DND-41 (cell line): Measurements from ENCODE around the gene FBXW2.
A peak's percentile ranks its signal among the peaks of the same experiment; 100 is the strongest.

ENCODE experiments used
- ATAC-seq: fragments of 200-7000 bp; cut with Tn5 transposase; 3 replicates; pipeline ENCODE4 v1.9.1; 2021; ENCODE audit warnings: low read depth; ENCODE audit not compliant: insufficient read depth
- DNase-seq: peaks from one replicate; pipeline ENCODE4 v3.0.0-alpha.2; 2020
- H2AFZ ChIP-seq: 2 replicates; pipeline ENCODE4 v1.6.0; 2012; ENCODE audit warnings: low read depth, low read length
- H3K27ac ChIP-seq: 2 replicates; pipeline ENCODE4 v1.5.1; 2012; ENCODE audit warnings: low read length, inconsistent platforms
- H3K27me3 ChIP-seq: fragments of 200-600 bp; sonication (generic); 2 replicates; pipeline ENCODE4 v1.6.0; 2012; ENCODE audit warnings: low read length, mild to moderate bottlenecking, inconsistent platforms; ENCODE audit not compliant: insufficient read depth, poor library complexity
- H3K36me3 ChIP-seq: 2 replicates; pipeline ENCODE4 v1.5.1; 2012; ENCODE audit warnings: low read length, inconsistent platforms; ENCODE audit not compliant: insufficient read depth
- H3K4me1 ChIP-seq: 2 replicates; pipeline ENCODE4 v1.5.1; 2012; ENCODE audit warnings: mild to moderate bottlenecking, low read length; ENCODE audit not compliant: insufficient read depth
- H3K4me2 ChIP-seq: 2 replicates; pipeline ENCODE4 v1.6.0; 2012; ENCODE audit warnings: mild to moderate bottlenecking, moderate library complexity, low read length, inconsistent platforms; ENCODE audit not compliant: insufficient read depth
- H3K4me3 ChIP-seq, 2 experiments: fragments of 200-600 bp in 1 of 2; shearing (Covaris generic) in 1 of 2; 2 replicates each; pipeline ENCODE4 v1.5.1; 2012 to 2016; ENCODE audit warnings: inconsistent platforms in 2 of 2, low read length in 2 of 2, mild to moderate bottlenecking in 2 of 2, low read depth in 1 of 2, moderate library complexity in 1 of 2
- H3K79me2 ChIP-seq: 2 replicates; pipeline ENCODE4 v1.6.0; 2012; ENCODE audit warnings: low read length, inconsistent platforms; ENCODE audit not compliant: insufficient read depth
- H3K9ac ChIP-seq: 2 replicates; pipeline ENCODE4 v1.6.0; 2012; ENCODE audit warnings: low read depth, mild to moderate bottlenecking, inconsistent platforms, low read length, moderate library complexity
- H3K9me3 ChIP-seq: 2 replicates; pipeline ENCODE4 v1.5.1; 2012; ENCODE audit warnings: low read length, moderate library complexity, mild to moderate bottlenecking, inconsistent platforms; ENCODE audit not compliant: insufficient read depth, severe bottlenecking
- H4K20me1 ChIP-seq: 2 replicates; pipeline ENCODE4 v1.6.0; 2012; ENCODE audit warnings: low read length; ENCODE audit not compliant: insufficient read depth
- EZH2 ChIP-seq: IDR thresholded peaks from 3 replicates; pipeline ENCODE4 v1.6.1; 2012; ENCODE audit warnings: borderline replicate concordance, low read depth, mild to moderate bottlenecking, moderate library complexity, low read length, inconsistent platforms; ENCODE audit not compliant: severe bottlenecking
- TF ChIP-seq, protein P1 (sequence below): IDR thresholded peaks from 2 replicates; pipeline ENCODE4 v1.5.1; 2012; ENCODE audit warnings: borderline replicate concordance, low read length, moderate library complexity, mild to moderate bottlenecking; ENCODE audit not compliant: poor library complexity, severe bottlenecking; ENCODE audit errors: extremely low read depth

Gene FBXW2

DNA sequence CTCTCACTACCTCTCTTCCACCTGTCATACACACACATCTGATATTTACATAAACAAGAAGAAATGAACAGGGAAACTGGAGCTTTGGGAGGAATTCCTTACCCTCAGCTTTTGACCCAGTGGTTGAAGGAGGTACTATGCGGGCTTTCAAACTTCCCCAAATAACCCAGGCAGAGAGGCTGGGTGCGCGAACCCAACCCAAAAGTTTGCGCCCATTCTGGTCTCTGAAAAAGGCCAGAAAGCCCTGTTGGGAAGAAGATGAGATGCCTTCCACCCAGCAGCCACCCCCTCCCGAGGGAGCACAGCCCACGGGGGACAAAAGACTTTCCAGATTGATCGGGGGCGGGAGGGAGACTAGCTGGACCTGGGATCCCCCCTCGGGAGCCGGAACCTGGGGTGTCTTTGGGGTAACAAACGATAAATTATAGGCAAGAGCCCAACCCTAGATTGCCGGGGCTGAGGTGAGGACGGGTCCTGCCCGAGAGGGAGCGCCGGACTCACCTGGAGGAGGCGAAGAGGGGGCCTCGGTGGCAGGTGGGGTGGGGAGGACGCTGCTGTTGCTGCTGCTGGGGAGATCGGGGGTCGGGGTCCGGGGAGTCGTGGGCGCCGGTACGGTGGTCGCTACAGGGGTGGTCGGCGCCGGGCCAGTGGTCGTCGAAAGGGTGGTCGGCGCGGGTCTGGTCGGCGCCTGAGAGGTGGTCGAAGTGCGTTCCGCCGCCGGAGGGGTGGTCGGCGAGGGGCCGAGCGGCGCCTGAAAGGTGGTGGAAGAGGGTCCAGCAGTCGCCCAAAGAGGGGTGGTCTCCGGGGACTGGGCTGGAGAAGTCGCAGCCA, 79.7 kb downstream of the FBXW2 start:
- peak overlapping the region; percentile 61 for H3K27ac ChIP-seq
- H3K4me2 ChIP-seq, result peak overlapping the region; percentile 77
- no peaks in the 10 kb centered on the region for H4K20me1 ChIP-seq
- H2AFZ ChIP-seq, result peak overlapping the region; percentile 79
- H3K27me3 ChIP-seq, result no peaks in the 10 kb centered on the region
- no peaks in the 10 kb centered on the region for H3K9me3 ChIP-seq
- peaks cover 57% of the 10 kb centered on the region for H3K79me2 ChIP-seq
- peak overlapping the region; percentile 92 for H3K9ac ChIP-seq
- DNase-seq (peak; percentile 13), ATAC-seq (no peak)
- H3K36me3 ChIP-seq, result no peaks in the 10 kb centered on the region; the same call in 1 of the 2 replicates
- no peak for TF ChIP-seq EZH2
- TF ChIP-seq, protein P1, sequence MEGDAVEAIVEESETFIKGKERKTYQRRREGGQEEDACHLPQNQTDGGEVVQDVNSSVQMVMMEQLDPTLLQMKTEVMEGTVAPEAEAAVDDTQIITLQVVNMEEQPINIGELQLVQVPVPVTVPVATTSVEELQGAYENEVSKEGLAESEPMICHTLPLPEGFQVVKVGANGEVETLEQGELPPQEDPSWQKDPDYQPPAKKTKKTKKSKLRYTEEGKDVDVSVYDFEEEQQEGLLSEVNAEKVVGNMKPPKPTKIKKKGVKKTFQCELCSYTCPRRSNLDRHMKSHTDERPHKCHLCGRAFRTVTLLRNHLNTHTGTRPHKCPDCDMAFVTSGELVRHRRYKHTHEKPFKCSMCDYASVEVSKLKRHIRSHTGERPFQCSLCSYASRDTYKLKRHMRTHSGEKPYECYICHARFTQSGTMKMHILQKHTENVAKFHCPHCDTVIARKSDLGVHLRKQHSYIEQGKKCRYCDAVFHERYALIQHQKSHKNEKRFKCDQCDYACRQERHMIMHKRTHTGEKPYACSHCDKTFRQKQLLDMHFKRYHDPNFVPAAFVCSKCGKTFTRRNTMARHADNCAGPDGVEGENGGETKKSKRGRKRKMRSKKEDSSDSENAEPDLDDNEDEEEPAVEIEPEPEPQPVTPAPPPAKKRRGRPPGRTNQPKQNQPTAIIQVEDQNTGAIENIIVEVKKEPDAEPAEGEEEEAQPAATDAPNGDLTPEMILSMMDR, result no peak
- peak overlapping the region; percentile 75 to 93; a peak in 3 of 4 replicates for H3K4me3 ChIP-seq
- H3K4me1 ChIP-seq, result peaks cover 53% of the 10 kb centered on the region

DNA sequence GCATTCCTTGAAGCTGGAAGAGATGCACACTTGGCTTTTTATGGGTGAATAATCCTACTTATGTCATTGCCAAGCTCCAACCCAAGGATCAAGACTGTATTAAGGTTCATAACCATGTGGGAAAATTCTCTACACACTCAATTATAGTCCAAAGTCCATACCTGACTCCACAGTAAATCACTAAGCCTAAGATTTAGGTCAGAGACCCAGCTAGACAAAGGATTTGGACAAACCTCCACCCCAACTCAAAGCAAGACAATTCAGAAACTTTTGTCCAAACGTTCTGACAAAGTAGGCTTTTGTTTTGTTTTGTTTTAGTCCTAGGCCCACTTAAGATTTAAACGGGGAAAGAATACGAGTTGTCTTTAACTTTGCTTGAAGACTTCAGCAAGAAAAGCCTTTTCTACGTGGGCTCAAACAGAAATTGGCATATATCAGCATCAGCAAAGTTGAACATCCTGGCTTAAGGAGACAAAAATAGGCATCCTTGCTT, 80.6 kb downstream of the FBXW2 start:
- Histone ChIP-seq H3K4me3 (peak overlapping the region; percentile 75 to 93; a peak in 3 of 4 replicates), H2AFZ (no peak overlapping the region), H4K20me1 (no peaks in the 10 kb centered on the region), H3K4me2 (peak overlapping the region; percentile 77), H3K27ac (peak overlapping the region; percentile 62), H3K36me3 (no peaks in the 10 kb centered on the region; the same call in 1 of the 2 replicates), H3K79me2 (peaks cover 66% of the 10 kb centered on the region), H3K27me3 (no peaks in the 10 kb centered on the region), H3K9me3 (no peaks in the 10 kb centered on the region), H3K4me1 (peaks cover 53% of the 10 kb centered on the region), H3K9ac (peak overlapping the region; percentile 92)
- DNase-seq, result no peak
- TF ChIP-seq EZH2, result no peak
- ATAC-seq, result no peak

DNA sequence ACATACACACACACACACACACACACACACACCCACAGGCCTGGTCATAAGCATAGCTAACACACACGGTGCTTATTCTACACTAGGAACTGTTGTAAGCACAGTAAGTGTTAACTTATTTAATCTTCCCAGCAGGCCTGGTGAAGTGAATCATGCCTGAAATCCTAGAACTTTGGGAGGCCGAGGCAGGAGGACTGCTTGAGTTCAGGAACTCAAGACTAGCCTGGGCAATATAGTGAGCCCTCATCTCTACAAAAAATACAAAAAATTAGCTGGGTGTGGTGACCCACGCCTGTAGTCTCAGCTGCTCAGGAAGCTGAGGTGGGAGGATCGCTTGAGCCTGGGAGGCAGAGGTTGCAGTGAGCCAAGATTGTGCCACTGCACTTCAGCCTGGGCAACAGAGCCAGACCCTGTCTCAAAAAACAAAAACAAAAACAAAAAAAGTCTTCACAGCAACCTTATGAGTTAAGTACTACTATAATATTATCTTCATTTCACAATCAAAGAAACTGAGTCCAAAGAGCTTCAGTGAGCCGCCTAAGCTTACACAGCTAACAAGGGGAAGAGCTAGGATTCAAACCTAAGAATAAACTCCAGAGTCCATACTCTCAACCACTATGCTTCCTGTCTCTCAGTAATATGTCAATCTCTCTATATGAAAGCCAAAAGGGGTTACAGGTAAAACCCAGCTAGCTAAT, 81.2 kb downstream of the FBXW2 start:
- Histone ChIP-seq H3K9ac (peak overlapping the region; percentile 92), H3K4me3 (peak overlapping the region in 1 of 2 experiments; percentile 93; a peak in 3 of 4 replicates), H3K9me3 (no peaks in the 10 kb centered on the region), H4K20me1 (no peaks in the 10 kb centered on the region), H3K27me3 (no peaks in the 10 kb centered on the region), H3K79me2 (peaks cover 72% of the 10 kb centered on the region), H3K36me3 (no peaks in the 10 kb centered on the region; the same call in none of the 2 replicates), H3K4me1 (peaks cover 53% of the 10 kb centered on the region), H3K27ac (peak overlapping the region; percentile 64), H3K4me2 (peak overlapping the region; percentile 77), H2AFZ (no peak overlapping the region)
- DNase-seq (peak; percentile 16), ATAC-seq (no peak)
- no peak for TF ChIP-seq EZH2
- TF ChIP-seq, protein P1, result no peak
